ENCODE results near the gene PCNX2.

PCNX2 gene

GRCh38 chr1:232968965-232969364, 326.6 kb downstream of the PCNX2 start:
- Mint-ChIP-seq H3K9me3 (peaks cover 16% of the 10 kb centered on the region), H3K36me3 (peaks cover 50% of the 10 kb centered on the region)

GRCh38 chr1:232968391-232968790, 327.1 kb downstream of the PCNX2 start:
- Mint-ChIP-seq H3K9me3 (peaks cover 11% of the 10 kb centered on the region), H3K36me3 (peaks cover 44% of the 10 kb centered on the region), H3K4me1 (peaks cover 25% of the 10 kb centered on the region)

More at GRCh38 chr1:232968965-232969364, 326.6 kb downstream of the PCNX2 start:
- Mint-ChIP-seq H3K4me3 (no peak overlapping the region), H3K27ac (no peak overlapping the region), H3K4me1 (peaks cover 21% of the 10 kb centered on the region), H3K27me3 (no peaks in the 10 kb centered on the region)

GRCh38 chr1:232966663-232967062, 328.9 kb downstream of the PCNX2 start:
- Mint-ChIP-seq H3K4me1 (peaks cover 42% of the 10 kb centered on the region), H3K27ac (no peak overlapping the region), H3K9me3 (peaks cover 4% of the 10 kb centered on the region), H3K27me3 (no peaks in the 10 kb centered on the region), H3K4me3 (no peak overlapping the region), H3K36me3 (peaks cover 30% of the 10 kb centered on the region)

More at GRCh38 chr1:232968391-232968790, 327.1 kb downstream of the PCNX2 start:
- no peak overlapping the region for H3K27ac Mint-ChIP-seq
- no peaks in the 10 kb centered on the region for H3K27me3 Mint-ChIP-seq
- no peak overlapping the region for H3K4me3 Mint-ChIP-seq

DNA sequence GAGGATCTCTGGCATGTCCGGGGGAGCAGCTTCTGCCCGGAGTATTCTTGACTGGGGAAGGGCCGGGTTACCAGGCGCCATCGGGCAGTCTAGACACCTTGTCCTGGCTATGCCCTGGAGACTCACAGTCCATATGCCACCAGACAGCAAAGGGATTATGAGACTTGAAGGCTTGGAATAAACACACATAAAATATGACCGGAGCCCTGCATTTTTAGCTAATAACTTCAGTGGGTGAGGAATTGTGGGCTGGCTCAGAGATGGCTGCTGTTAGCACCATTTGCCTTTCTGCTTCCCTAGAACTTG, 329.7 kb downstream of the PCNX2 start:
- peaks cover 47% of the 10 kb centered on the region for H3K4me1 Mint-ChIP-seq
- H3K36me3 Mint-ChIP-seq = peaks cover 26% of the 10 kb centered on the region
- H3K27ac Mint-ChIP-seq = no peak overlapping the region
- H3K9me3 Mint-ChIP-seq = no peaks in the 10 kb centered on the region
- no peak overlapping the region for H3K4me3 Mint-ChIP-seq
- H3K27me3 Mint-ChIP-seq = no peaks in the 10 kb centered on the region

DNA sequence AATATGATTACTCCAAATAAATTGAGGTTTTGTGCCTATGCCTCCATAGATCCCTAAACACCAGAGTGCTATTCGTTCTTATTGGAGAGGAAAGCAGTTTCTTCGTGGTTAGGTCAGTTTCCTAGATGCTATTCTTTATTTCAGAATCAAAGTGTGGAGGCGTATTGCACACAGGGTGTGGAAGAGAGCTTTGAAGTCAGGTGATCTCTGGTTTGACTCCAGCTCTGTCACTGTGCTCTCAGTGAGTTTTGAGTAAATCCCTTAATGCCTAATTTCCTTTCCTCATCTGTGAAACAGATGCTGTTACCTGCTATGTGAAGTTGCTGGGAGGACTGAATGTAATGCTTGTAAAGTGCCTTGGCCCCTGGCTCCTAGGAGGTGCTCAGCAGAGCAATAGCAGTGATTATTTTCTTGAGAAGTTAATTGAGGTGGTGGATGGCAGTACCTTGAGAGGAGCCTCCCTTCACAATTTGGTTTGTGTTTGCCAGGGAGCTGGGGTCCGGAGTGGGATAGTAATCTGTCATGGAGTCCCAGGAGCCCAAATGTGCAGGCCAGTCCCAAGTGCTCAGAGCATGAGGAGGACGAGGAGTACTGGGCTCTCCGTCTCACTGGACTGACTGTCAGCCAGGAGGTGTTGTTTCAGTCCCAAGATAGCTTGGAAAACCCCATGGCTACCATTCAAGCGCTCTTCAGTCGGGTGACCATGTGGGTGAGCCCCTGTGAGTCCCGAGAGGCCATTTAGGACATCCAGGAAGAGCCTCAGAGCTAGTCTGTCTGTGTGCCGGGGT, 330.2 kb downstream of the PCNX2 start:
- Mint-ChIP-seq H3K27me3 (no peaks in the 10 kb centered on the region), H3K36me3 (peaks cover 29% of the 10 kb centered on the region), H3K4me3 (no peak overlapping the region), H3K4me1 (peaks cover 49% of the 10 kb centered on the region), H3K27ac (no peak overlapping the region), H3K9me3 (no peaks in the 10 kb centered on the region)

DNA sequence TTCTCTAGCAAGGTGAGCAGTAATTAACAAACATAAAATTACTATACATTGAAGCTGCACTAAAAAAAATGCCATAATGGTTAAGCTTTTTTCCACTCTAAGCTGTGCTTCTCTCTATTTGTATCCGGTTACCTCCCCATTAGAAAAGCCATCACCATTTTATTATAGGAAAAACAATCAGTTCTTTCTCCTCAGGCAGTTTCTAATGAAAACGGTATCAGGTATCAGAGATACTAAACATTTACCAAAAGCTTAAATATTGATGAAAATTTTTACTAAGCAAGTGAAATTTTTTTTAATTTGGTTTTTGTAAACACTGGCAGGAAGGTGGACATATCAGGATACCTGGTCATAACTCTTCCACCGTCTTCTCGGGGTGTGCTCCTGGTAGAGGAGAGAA, 330.9 kb downstream of the PCNX2 start:
- H3K36me3 Mint-ChIP-seq = peaks cover 24% of the 10 kb centered on the region
- H3K9me3 Mint-ChIP-seq = no peaks in the 10 kb centered on the region
- H3K4me1 Mint-ChIP-seq = peaks cover 49% of the 10 kb centered on the region
- H3K4me3 Mint-ChIP-seq = no peak overlapping the region
- H3K27me3 Mint-ChIP-seq = no peaks in the 10 kb centered on the region
- no peak overlapping the region for H3K27ac Mint-ChIP-seq

DNA sequence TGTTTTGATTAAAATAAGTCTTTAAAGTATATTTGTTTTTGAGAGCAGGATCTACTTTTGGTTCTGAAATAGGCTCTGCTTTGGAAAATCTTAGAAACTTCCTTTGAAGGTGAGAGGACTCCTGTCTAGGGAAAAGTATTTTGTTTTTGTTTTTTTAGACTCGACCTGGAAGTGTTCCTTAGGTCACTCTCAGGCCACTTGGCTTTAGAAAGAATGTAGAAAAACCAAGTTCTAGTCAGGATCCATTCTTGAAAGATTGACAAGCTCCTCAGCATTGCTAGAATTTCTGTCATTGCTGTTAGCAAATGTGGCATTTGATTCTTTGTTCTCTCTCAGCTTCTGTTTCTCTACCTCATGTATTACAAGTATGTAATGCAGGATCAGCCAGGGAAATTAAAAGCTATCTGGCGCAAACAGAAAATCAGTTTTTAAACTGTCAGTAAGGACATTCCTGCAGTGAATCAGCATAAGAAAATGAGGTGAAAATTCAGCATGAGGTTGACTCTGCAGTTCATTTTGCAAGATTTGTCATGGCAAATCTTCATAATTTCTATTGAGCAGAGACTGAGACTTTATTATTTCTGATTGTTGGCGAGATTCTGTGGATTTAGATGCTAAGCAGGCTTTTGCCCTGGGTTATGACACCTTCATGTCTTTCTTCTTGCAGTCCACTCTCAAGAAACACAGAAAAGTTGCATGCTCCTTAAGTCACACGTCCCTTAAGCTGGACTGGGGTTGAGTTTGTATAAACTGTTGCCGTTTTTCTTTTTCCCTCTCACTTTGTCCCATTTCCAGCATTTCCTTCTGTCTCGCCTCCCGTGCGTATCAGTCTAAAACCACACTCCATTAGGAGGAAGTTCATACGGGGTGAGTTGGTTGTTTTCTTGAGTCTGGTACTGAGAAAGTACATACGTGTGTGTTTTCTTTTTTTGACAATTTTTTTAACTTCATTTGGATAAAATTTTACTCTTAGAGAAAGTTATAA, 332.5 kb downstream of the PCNX2 start:
- Mint-ChIP-seq H3K27me3 (no peaks in the 10 kb centered on the region), H3K4me3 (peak overlapping the region; percentile 44), H3K36me3 (peaks cover 27% of the 10 kb centered on the region), H3K27ac (peak overlapping the region; percentile 27), H3K4me1 (peaks cover 42% of the 10 kb centered on the region), H3K9me3 (peaks cover 5% of the 10 kb centered on the region)

DNA sequence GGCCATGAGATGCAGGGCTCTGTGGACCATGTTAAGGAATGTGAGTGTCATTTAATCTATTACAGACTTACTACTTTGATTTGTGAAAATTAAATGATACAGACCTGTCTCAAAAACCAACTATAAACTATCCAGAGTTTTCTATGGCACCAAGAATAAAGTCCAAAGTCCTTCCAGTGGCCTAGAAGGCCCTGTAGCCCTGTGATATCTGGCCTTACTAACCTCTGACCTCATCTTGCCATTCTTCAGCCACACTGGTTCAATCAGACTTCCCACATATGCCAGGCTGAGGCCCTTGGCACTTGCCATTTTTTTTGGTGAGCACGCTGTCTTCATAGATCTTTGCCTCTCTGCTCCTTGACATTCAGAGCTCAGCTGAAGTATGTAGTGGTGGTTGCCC, 337.5 kb downstream of the PCNX2 start:
- Mint-ChIP-seq H3K27me3 (no peaks in the 10 kb centered on the region), H3K36me3 (peaks cover 34% of the 10 kb centered on the region)

GRCh38 chr1:232956081-232956480, 339.4 kb downstream of the PCNX2 start:
- Mint-ChIP-seq H3K27me3 (no peaks in the 10 kb centered on the region), H3K27ac (no peak overlapping the region), H3K4me3 (no peak overlapping the region), H3K4me1 (peaks cover 42% of the 10 kb centered on the region), H3K36me3 (peaks cover 31% of the 10 kb centered on the region), H3K9me3 (peaks cover 11% of the 10 kb centered on the region)

More for the DNA sequence above, 337.5 kb downstream of the PCNX2 start:
- peaks cover 11% of the 10 kb centered on the region for H3K9me3 Mint-ChIP-seq
- no peak overlapping the region for H3K27ac Mint-ChIP-seq
- H3K4me1 Mint-ChIP-seq = peaks cover 39% of the 10 kb centered on the region
- no peak overlapping the region for H3K4me3 Mint-ChIP-seq

- peaks cover 11% of the 10 kb centered on the region for H3K9me3 Mint-ChIP-seq
- H3K27ac Mint-ChIP-seq = no peak overlapping the region
These were observed 340.7 kb downstream of the PCNX2 start for GRCh38 chr1:232954594-232955365.

DNA sequence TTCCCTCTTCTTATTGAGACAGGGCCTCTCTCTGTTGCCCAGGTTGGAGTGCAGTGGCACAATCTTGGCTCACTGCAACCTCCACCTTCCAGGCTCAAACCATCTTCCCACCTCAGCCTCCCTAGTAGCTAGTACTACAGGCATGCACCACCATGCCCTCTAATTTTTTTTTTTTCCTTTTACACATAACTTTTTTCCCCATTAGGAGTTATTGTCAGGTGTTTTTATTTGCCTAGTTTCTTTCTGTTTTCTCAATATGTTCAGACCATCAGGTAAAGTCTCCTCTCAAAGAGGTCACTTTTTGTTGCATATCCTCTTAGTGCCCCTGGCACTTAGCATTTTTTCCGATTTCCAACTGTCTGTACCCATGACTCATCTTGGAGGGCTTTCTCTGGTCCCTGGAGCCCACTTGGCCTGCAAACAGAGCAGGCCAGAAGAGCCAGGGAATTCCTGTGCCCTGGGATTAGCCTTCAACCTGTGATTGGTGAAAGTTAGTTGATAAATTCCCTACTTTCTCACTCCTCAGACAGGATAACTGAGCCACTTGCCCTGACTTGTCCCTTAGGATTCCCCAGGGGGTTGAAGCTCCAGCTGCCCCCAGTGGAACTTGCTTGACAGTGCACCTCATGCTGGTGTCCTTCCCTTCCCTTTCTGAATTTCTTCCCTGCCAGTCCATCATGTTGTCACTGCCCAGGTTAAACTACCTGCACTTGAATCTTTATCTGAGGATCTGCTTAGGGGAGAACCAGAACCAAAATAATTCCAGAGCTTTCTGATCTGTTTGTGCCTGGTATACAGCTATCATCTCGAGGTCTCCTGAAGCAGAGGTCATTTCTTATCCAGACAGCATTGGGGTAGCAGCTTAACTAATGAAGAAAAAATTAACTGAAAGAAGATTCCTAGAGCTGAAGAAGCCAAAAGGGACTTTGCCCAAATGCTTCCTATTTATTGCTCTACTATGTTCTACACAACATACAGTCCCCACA, 342.7 kb downstream of the PCNX2 start:
- Mint-ChIP-seq H3K27ac (no peak overlapping the region), H3K9me3 (peaks cover 5% of the 10 kb centered on the region), H3K4me1 (peaks cover 52% of the 10 kb centered on the region), H3K27me3 (no peaks in the 10 kb centered on the region), H3K4me3 (peak overlapping the region; percentile 96), H3K36me3 (peaks cover 9% of the 10 kb centered on the region)

More at GRCh38 chr1:232954594-232955365, 340.7 kb downstream of the PCNX2 start:
- Mint-ChIP-seq H3K4me1 (peaks cover 45% of the 10 kb centered on the region), H3K4me3 (no peak overlapping the region), H3K36me3 (peaks cover 26% of the 10 kb centered on the region), H3K27me3 (no peaks in the 10 kb centered on the region)

DNA sequence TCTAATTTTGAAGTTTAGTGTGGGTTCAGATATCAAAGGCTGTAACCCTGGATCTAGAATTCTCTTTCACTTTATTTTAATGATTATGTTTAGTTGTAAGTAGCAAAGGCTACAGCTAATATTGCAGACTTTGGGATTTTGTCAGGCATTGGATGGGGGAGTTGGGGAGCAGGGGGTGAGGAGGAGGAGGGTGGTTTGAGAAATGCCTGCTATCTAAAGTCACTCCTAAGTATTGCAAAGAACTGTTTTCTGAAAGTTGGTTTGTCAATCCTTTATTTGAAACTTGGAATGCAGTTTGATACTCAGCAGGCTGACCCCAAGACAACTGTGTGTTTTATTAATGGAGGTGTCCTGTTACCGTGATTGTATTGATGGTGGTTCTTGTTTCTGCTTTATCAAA, 343.9 kb downstream of the PCNX2 start:
- no peaks in the 10 kb centered on the region for H3K9me3 Mint-ChIP-seq
- H3K4me1 Mint-ChIP-seq = peaks cover 49% of the 10 kb centered on the region
- H3K27ac Mint-ChIP-seq = peak overlapping the region; percentile 96
- H3K36me3 Mint-ChIP-seq = no peaks in the 10 kb centered on the region
- H3K4me3 Mint-ChIP-seq = peak overlapping the region; percentile 96
- H3K27me3 Mint-ChIP-seq = no peaks in the 10 kb centered on the region

DNA sequence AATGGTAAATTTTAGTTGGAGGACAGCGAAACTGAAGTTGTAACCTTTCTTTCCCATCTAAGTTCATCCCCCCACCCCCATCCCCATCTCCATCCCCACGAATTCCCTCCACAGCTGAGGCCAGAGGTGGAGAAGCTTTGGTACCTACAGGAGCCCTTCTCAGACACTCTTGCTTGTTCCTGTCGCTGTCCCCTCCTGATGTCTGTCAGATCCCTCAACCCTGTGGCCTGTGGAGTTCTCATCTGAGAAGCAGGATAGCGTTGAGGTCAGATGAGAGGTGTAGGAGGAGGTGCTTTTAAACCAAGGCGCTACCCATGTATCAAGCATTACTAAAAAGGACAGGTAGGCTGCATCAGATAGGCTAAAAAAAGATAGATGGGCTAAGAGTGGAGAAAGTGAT, 344.3 kb downstream of the PCNX2 start:
- H3K36me3 Mint-ChIP-seq = no peaks in the 10 kb centered on the region
- peak overlapping the region; percentile 96 for H3K27ac Mint-ChIP-seq
- H3K9me3 Mint-ChIP-seq = no peaks in the 10 kb centered on the region
- H3K27me3 Mint-ChIP-seq = no peaks in the 10 kb centered on the region
- H3K4me1 Mint-ChIP-seq = peaks cover 49% of the 10 kb centered on the region
- peak overlapping the region; percentile 96 for H3K4me3 Mint-ChIP-seq
